GM12878 (cell line): ENCODE data around the gene JCHAIN. TPM values are rescaled to one million over a fixed set of nuclear protein-coding genes. Genes with fewer than 3 reads are reported as not detected.
A peak's percentile ranks its signal among the peaks of the same experiment; 100 is the strongest.

Source experiments
- ATAC-seq: fragments of 200-7000 bp; cut with Tn5 transposase; 3 replicates; pipeline ENCODE4 v1.9.1; 2020; ENCODE audit warnings: mild to moderate bottlenecking, moderate library complexity
- BruUV-seq: library from RNA; stranded (reverse); fragments of 400-500 nt; replicated peaks from 2 replicates; lab custom pipeline; 2021; lab: Mats Ljungman, UMichigan
- CTCF ChIA-PET: fragments of 300-600 bp; sonication (Branson Sonifier 250); formaldehyde crosslinking; extraction: SDS; loops from one replicate; lab custom pipeline; 2021; ENCODE audit warnings: inconsistent platforms; lab: Yijun Ruan, JAX
- POLR2A ChIA-PET: fragments of 350-600 bp; formaldehyde crosslinking; extraction: SDS; loops from one replicate; lab custom pipeline; 2021; ENCODE audit warnings: inconsistent platforms; lab: Charles Lee
- RAD21 ChIA-PET: fragments of 300-600 bp; sonication (Branson Sonifier 250); formaldehyde crosslinking; loops from one replicate; lab custom pipeline; 2023; ENCODE audit warnings: antibody characterized with exemption; ENCODE audit not compliant: unreplicated experiment; lab: Charles Lee
- SMC1A ChIA-PET: fragments of 300-600 bp; sonication (Branson Sonifier 250); formaldehyde crosslinking; loops from one replicate; lab custom pipeline; 2023; ENCODE audit not compliant: unreplicated experiment, uncharacterized antibody; lab: Charles Lee
- DNase-seq: peaks from one replicate; pipeline ENCODE4 v3.0.0-alpha.2; 2011; ENCODE audit warnings: low read depth, low spot score
- FAIRE-seq: peaks from 3 replicates; lab custom pipeline; 2011; peaks lifted over from hg19 to GRCh38; lab: Jason Lieb, UNC
- H2AFZ ChIP-seq: 2 replicates; pipeline ENCODE4 v1.6.0; 2011; ENCODE audit warnings: low read depth, low read length, control low read depth; ENCODE audit not compliant: control insufficient read depth
- H3K27ac ChIP-seq: 2 replicates; pipeline ENCODE4 v1.5.1; 2011; ENCODE audit warnings: control low read depth; ENCODE audit not compliant: control insufficient read depth, insufficient read depth
- H3K27me3 ChIP-seq, 2 experiments: replicated peaks in 1 of 2; 2 replicates each; pipeline versions ENCODE4 v1.6.0 to v1.6.1; 2011; ENCODE audit warnings: low read length in 1 of 2; ENCODE audit not compliant: control insufficient read depth in 2 of 2, insufficient read depth in 2 of 2
- H3K36me3 ChIP-seq, 2 experiments: 2 replicates each; pipeline ENCODE4 v1.5.1; 2011; ENCODE audit warnings: low read length in 1 of 2; ENCODE audit not compliant: control insufficient read depth in 2 of 2, insufficient read depth in 2 of 2
- H3K4me1 ChIP-seq: 2 replicates; pipeline ENCODE4 v1.6.1; 2011; ENCODE audit warnings: mild to moderate bottlenecking, low read length, moderate library complexity, mixed read lengths; ENCODE audit not compliant: control insufficient read depth, insufficient read depth
- H3K4me2 ChIP-seq: 2 replicates; pipeline ENCODE4 v1.6.0; 2011; ENCODE audit warnings: control low read depth; ENCODE audit not compliant: control insufficient read depth, insufficient read depth
- H3K4me3 ChIP-seq: fragments of 200-600 bp; sonication (generic); 2 replicates; pipeline ENCODE4 v1.5.1; 2016
- H3K79me2 ChIP-seq: 2 replicates; pipeline ENCODE4 v1.6.0; 2011; ENCODE audit warnings: low read length; ENCODE audit not compliant: control insufficient read depth, insufficient read depth
- H3K9ac ChIP-seq: 2 replicates; pipeline ENCODE4 v1.8.0; 2011; ENCODE audit warnings: low read length, control low read depth, mixed read lengths; ENCODE audit not compliant: control insufficient read depth, insufficient read depth
- H3K9me3 ChIP-seq: replicated peaks from 3 replicates; pipeline ENCODE4 v1.5.1; 2011; ENCODE audit warnings: mild to moderate bottlenecking, low read length; ENCODE audit not compliant: control insufficient read depth, insufficient read depth
- H4K20me1 ChIP-seq: 2 replicates; pipeline ENCODE4 v1.6.0; 2011; ENCODE audit not compliant: control insufficient read depth, insufficient read depth
- BACH1 ChIP-seq: fragments of 450-650 bp; IDR thresholded peaks from 2 replicates; pipeline ENCODE4 v1.6.1; 2017; ENCODE audit warnings: mild to moderate bottlenecking, borderline replicate concordance
- CREM ChIP-seq: IDR thresholded peaks from 2 replicates; pipeline ENCODE4 v1.6.1; 2014; ENCODE audit warnings: antibody characterized with exemption, low read depth
- EED ChIP-seq: sonication (generic); IDR thresholded peaks from 2 replicates; pipeline ENCODE4 v1.6.1; 2016; ENCODE audit warnings: antibody characterized with exemption, low read depth
- GABPA ChIP-seq: IDR thresholded peaks from 2 replicates; pipeline ENCODE4 v1.6.1; 2014; ENCODE audit warnings: antibody characterized with exemption, low read depth, mild to moderate bottlenecking, inconsistent platforms
- GATAD2B ChIP-seq: fragments of 450-650 bp; conservative IDR thresholded peaks from 2 replicates; pipeline ENCODE4 v1.6.1; 2017; ENCODE audit warnings: low read depth, mild to moderate bottlenecking, moderate library complexity
- HCFC1 ChIP-seq: fragments of 150-350 bp; IDR thresholded peaks from 2 replicates; pipeline ENCODE4 v1.6.1; 2014; ENCODE audit warnings: low read length
- HDGF ChIP-seq: fragments of 450-650 bp; IDR thresholded peaks from 2 replicates; pipeline ENCODE4 v1.6.1; 2016; ENCODE audit warnings: antibody characterized with exemption
- MTA2 ChIP-seq: fragments of 450-650 bp; IDR thresholded peaks from 2 replicates; pipeline ENCODE4 v1.6.1; 2016; ENCODE audit warnings: low read depth, mild to moderate bottlenecking, moderate library complexity
- MYC ChIP-seq: IDR thresholded peaks from 2 replicates; pipeline ENCODE4 v1.6.1; 2011; ENCODE audit warnings: mild to moderate bottlenecking, low read length, moderate library complexity, inconsistent platforms; ENCODE audit not compliant: insufficient read depth, insufficient replicate concordance, insufficient read length, severe bottlenecking
- PML ChIP-seq: IDR thresholded peaks from 2 replicates; pipeline ENCODE4 v1.6.1; 2012; ENCODE audit warnings: low read length, inconsistent platforms
- SIX5 ChIP-seq: IDR thresholded peaks from 2 replicates; pipeline ENCODE4 v1.6.1; 2011; ENCODE audit warnings: mild to moderate bottlenecking, low read depth, low read length, moderate library complexity; ENCODE audit not compliant: severe bottlenecking
- SRF ChIP-seq, 2 experiments: IDR thresholded peaks; 2 replicates each; pipeline ENCODE4 v1.6.1; 2011; ENCODE audit warnings: low read depth in 2 of 2, low read length in 2 of 2, mild to moderate bottlenecking in 1 of 2, moderate library complexity in 1 of 2
- TCF12 ChIP-seq: IDR thresholded peaks from 2 replicates; pipeline ENCODE4 v1.6.1; 2011; ENCODE audit warnings: low read depth, mild to moderate bottlenecking, low read length
- WGBS: methylation state at CpG from one replicate; pipeline ENCODE4 v1.1.6; 2016; ENCODE audit warnings: low lambda C conversion rate; ENCODE audit not compliant: insufficient replicate concordance, insufficient coverage; ENCODE audit errors: missing lambda C conversion rate; 5-methylcytosine and 5-hydroxymethylcytosine counted together
- in situ Hi-C: fragments of 300-500 bp; cut with MboI; formaldehyde crosslinking; loops from 9 replicates; pipeline ENCODE4 v1.14.3; 2018; ENCODE audit warnings: mixed read lengths
- intact Hi-C: fragments of 100-400 bp; cut with micrococcal nuclease; formaldehyde crosslinking; loops from one replicate; pipeline ENCODE4 v1.14.2; 2022; ENCODE audit not compliant: unreplicated experiment
- polyA plus RNA-seq, 11 experiments: library from polyadenylated mRNA; depleted of rRNA in 4 of 11; unstranded in 6 of 11; stranded (reverse) in 5 of 11; fragments of >200 nt; fragmentation: Nextera tagmentation in 4 of 11; fragmentation: Illumina TruSeq in 1 of 11; extraction: Ambion mirVana in 4 of 11; extraction: Trizol in 1 of 11; gene quantifications; 1 replicate in 1 of 11; 2 replicates in 10 of 11; pipeline versions ENCODE4 v1.2.1 to v1.2.3, GENCODE V29; 2011 to 2016; ENCODE audit warnings: inconsistent platforms in 2 of 11, missing spikeins in 2 of 11, low read depth in 1 of 11
- total RNA-seq, 4 experiments: library from RNA; depleted of rRNA in 3 of 4; stranded (reverse); fragments of >200 nt in 3 of 4; fragmentation: Illumina TruSeq in 1 of 4; extraction: Trizol in 1 of 4; gene quantifications; 2 replicates each; pipeline versions ENCODE4 v1.2.1 to v1.2.3, GENCODE V29; 2013 to 2021
- TF ChIP-seq, protein P1 (sequence below): IDR thresholded peaks from 2 replicates; pipeline ENCODE4 v1.6.1; 2011; ENCODE audit warnings: mild to moderate bottlenecking, low read depth, low read length, moderate library complexity; ENCODE audit not compliant: insufficient replicate concordance
- TF ChIP-seq, protein P2 (sequence below): fragments of 150-350 bp; IDR thresholded peaks from 2 replicates; pipeline ENCODE4 v1.6.1; 2014; ENCODE audit warnings: mild to moderate bottlenecking, low read depth, low read length
- TF ChIP-seq, protein P3 (sequence below): IDR thresholded peaks from 2 replicates; pipeline ENCODE4 v1.6.1; 2012; ENCODE audit warnings: improper control_type of control experiment, low read depth, low read length; ENCODE audit not compliant: insufficient replicate concordance

The JCHAIN gene
- total and polyA plus RNA-seq, 10 of the 15 experiments (the other 5 are each of a cell fraction or from before 2014, with no cell fraction given) = 188 to 1,045 (median 486) TPM

DNA sequence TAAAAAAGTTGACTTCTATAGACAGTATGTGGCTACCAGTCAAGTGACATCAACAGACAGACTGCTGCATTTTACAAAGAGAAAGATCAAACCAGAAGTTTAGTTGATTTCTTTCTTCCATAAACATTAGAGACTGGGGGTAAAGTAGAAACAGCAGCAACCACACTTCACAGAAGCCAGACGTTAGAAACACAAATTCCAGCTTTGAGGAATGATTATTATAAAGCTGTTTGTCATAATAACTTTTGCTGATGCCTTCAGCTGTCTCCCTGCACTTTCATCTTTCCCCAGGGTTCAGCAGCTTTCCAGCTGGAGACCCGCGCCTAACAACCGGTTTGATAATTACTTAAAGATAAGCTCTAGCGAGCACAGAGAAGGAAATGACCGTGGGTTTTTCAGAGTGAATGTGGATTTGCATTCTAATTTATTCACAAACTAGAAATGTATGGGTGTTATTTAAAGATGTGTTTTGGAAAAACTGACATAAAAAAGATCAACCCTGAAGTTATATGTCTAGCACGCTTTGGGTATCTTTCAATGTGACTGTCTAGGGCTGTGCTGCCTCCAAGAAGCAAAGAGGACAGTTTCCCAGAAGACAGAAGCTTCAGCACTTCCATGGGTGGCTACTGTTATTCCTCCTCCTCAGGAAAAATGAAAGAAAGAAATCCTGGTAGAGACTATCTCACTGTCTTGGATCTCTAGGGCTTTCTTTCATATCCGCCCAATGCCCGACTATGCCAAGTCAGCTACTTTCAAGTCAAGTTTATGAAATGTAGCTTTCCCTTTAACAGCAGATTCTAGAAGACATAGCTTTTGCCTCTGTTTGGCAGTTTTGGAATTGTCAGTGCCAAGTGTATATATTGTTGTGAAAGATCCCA, 52.8 kb downstream of the JCHAIN start:
- ChIA-PET RAD21 (interaction anchor here (0.7 to 1.6 kb wide), 4 partner anchors 45 to 413 kb away, joined by 3 read pairs; no protein-coding TSS in a partner anchor), SMC1A (interaction anchor here (1.0 to 2.0 kb wide), 6 partner anchors 10 to 128 kb away, joined by 3 to 8 read pairs (median 4); partner anchors contain the start of gene ENAM), CTCF (interaction anchor here (0.5 to 1.6 kb wide), 3 partner anchors 12 to 393 kb away, joined by 3 to 6 read pairs (median 4); no protein-coding TSS in a partner anchor), POLR2A (no interaction called here)
- H3K4me2 ChIP-seq = peak overlapping the region; percentile 38
- FAIRE-seq (no peak), DNase-seq (no peak), ATAC-seq (peak; percentile 58)
- H3K9me3 ChIP-seq = no peaks in the 10 kb centered on the region
- no peaks in the 10 kb centered on the region for H3K79me2 ChIP-seq
- under 1% methylated on average over 9 of the region's 9 CpGs for WGBS
- no peak overlapping the region for H3K27ac ChIP-seq
- no peaks in the 10 kb centered on the region for H4K20me1 ChIP-seq
- no peaks in the 10 kb centered on the region for H3K4me1 ChIP-seq
- peaks cover 0 to 14% of the 10 kb centered on the region in 2 experiments; a peak in 1 of 4 replicates for H3K27me3 ChIP-seq
- intact Hi-C loops (no loop called here), in situ Hi-C loops (loop anchor here (25.0 kb wide), 2 partner anchors 1099 to 1674 kb away; no protein-coding TSS in a partner anchor)
- H3K4me3 ChIP-seq = no peak overlapping the region
- H2AFZ ChIP-seq = no peak overlapping the region
- no peaks in the 10 kb centered on the region for H3K36me3 ChIP-seq
- no TSS peak for BruUV-seq
- no peak overlapping the region for H3K9ac ChIP-seq
- TF ChIP-seq HDGF = no peak
- TF ChIP-seq MTA2 = no peak
- TF ChIP-seq, protein P1, sequence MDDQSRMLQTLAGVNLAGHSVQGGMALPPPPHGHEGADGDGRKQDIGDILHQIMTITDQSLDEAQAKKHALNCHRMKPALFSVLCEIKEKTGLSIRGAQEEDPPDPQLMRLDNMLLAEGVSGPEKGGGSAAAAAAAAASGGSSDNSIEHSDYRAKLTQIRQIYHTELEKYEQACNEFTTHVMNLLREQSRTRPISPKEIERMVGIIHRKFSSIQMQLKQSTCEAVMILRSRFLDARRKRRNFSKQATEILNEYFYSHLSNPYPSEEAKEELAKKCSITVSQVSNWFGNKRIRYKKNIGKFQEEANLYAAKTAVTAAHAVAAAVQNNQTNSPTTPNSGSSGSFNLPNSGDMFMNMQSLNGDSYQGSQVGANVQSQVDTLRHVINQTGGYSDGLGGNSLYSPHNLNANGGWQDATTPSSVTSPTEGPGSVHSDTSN = no peak
- no peak for TF ChIP-seq PML
- no peak for TF ChIP-seq EED
- TF ChIP-seq TCF12 = no peak
- TF ChIP-seq GATAD2B = no peak
- no peak for TF ChIP-seq CREM
- no peak for TF ChIP-seq SIX5
- no peak for TF ChIP-seq MYC
- TF ChIP-seq HCFC1 = no peak
- TF ChIP-seq SRF (IDR thresholded peaks at IDR 0.05; ENCODE audit: low read depth in 2 of 2, low read length in 2 of 2) = no peak
- TF ChIP-seq, protein P2, sequence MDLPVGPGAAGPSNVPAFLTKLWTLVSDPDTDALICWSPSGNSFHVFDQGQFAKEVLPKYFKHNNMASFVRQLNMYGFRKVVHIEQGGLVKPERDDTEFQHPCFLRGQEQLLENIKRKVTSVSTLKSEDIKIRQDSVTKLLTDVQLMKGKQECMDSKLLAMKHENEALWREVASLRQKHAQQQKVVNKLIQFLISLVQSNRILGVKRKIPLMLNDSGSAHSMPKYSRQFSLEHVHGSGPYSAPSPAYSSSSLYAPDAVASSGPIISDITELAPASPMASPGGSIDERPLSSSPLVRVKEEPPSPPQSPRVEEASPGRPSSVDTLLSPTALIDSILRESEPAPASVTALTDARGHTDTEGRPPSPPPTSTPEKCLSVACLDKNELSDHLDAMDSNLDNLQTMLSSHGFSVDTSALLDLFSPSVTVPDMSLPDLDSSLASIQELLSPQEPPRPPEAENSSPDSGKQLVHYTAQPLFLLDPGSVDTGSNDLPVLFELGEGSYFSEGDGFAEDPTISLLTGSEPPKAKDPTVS = no peak
- TF ChIP-seq GABPA = no peak
- TF ChIP-seq, protein P3, sequence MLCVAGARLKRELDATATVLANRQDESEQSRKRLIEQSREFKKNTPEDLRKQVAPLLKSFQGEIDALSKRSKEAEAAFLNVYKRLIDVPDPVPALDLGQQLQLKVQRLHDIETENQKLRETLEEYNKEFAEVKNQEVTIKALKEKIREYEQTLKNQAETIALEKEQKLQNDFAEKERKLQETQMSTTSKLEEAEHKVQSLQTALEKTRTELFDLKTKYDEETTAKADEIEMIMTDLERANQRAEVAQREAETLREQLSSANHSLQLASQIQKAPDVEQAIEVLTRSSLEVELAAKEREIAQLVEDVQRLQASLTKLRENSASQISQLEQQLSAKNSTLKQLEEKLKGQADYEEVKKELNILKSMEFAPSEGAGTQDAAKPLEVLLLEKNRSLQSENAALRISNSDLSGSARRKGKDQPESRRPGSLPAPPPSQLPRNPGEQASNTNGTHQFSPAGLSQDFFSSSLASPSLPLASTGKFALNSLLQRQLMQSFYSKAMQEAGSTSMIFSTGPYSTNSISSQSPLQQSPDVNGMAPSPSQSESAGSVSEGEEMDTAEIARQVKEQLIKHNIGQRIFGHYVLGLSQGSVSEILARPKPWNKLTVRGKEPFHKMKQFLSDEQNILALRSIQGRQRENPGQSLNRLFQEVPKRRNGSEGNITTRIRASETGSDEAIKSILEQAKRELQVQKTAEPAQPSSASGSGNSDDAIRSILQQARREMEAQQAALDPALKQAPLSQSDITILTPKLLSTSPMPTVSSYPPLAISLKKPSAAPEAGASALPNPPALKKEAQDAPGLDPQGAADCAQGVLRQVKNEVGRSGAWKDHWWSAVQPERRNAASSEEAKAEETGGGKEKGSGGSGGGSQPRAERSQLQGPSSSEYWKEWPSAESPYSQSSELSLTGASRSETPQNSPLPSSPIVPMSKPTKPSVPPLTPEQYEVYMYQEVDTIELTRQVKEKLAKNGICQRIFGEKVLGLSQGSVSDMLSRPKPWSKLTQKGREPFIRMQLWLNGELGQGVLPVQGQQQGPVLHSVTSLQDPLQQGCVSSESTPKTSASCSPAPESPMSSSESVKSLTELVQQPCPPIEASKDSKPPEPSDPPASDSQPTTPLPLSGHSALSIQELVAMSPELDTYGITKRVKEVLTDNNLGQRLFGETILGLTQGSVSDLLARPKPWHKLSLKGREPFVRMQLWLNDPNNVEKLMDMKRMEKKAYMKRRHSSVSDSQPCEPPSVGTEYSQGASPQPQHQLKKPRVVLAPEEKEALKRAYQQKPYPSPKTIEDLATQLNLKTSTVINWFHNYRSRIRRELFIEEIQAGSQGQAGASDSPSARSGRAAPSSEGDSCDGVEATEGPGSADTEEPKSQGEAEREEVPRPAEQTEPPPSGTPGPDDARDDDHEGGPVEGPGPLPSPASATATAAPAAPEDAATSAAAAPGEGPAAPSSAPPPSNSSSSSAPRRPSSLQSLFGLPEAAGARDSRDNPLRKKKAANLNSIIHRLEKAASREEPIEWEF = no peak
- TF ChIP-seq BACH1 = no peak
